ENCODE measurements around the gene TP53I11.

Gene TP53I11

DNA sequence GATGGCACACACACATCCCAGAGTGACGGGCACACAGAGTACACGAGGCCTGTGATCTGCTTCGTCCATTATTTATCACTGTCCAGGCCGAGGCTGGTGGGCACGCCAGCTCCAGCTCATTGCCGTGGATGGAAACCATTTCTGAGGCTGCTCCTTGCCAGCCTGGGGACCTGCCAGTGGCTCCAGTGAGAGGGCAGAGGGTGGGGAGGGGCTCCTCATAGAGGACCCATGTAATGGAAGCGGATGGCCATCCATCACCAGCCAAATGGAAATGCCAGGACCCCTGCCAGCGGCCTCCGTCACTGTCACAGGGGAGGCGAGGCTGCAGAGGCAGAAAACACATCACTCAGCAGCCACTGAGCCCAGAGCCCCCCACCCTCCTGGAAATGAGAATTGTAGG is 35.7 kb downstream of the TP53I11 start:
- no peak overlapping the region for H2AFZ ChIP-seq (ENCODE audit: low read length)
- no peak overlapping the region for H3K4me2 ChIP-seq (ENCODE audit: insufficient read depth, low read length, poor library complexity, severe bottlenecking)
- H3K27ac ChIP-seq (replicated peaks; ENCODE audit: low read length) = no peak overlapping the region
- peak overlapping the region; percentile 29 for H3K18ac ChIP-seq (ENCODE audit: low read length)
- H3K79me1 ChIP-seq (ENCODE audit: low read depth, low read length) = no peaks in the 10 kb centered on the region
- H2BK15ac ChIP-seq (ENCODE audit: low read length) = no peak overlapping the region
- H4K8ac ChIP-seq (ENCODE audit: low read depth, low read length) = no peak overlapping the region
- H3K9me3 ChIP-seq (replicated peaks in 1 of 2; ENCODE audit: control insufficient read depth in 2 of 2, insufficient read depth in 1 of 2, low read depth in 1 of 2, low read length in 2 of 2) = no peaks in the 10 kb centered on the region
- H3K9ac ChIP-seq (ENCODE audit: low read depth, low read length, poor library complexity) = no peak overlapping the region
- H3K14ac ChIP-seq (ENCODE audit: low read length) = peak overlapping the region; percentile 17
- no peak overlapping the region for H2AK5ac ChIP-seq (ENCODE audit: low read depth, low read length)
- H3K4me3 ChIP-seq (ENCODE audit: low read length in 2 of 2) = no peak overlapping the region
- DNase-seq (ENCODE audit: low spot score) = no peak
- H3K4me1 ChIP-seq (ENCODE audit: control insufficient read depth in 2 of 2, insufficient read depth in 1 of 2, low read depth in 1 of 2, low read length in 2 of 2) = peaks cover 8 to 17% of the 10 kb centered on the region in 2 donors
- H3K23ac ChIP-seq (ENCODE audit: low read depth, low read length, poor library complexity) = no peak overlapping the region
- no peak overlapping the region for H2BK12ac ChIP-seq (ENCODE audit: low read length)
- WGBS, 2 donors (ENCODE audit: extremely low coverage in 2 of 2, insufficient read length in 2 of 2, insufficient replicate concordance in 1 of 2) = no CpG with 5 or more reads among the region's 10 CpGs
- H3K36me3 ChIP-seq (replicated peaks in 1 of 2; ENCODE audit: control insufficient read depth in 2 of 2, insufficient read depth in 2 of 2, low read length in 2 of 2) = peaks cover 33 to 70% of the 10 kb centered on the region in 2 donors
- H3K4ac ChIP-seq (ENCODE audit: low read length) = no peak overlapping the region
- H2BK5ac ChIP-seq (ENCODE audit: low read length) = no peak overlapping the region
- H2BK120ac ChIP-seq (ENCODE audit: low read depth, low read length) = no peak overlapping the region
- no peak overlapping the region for H4K91ac ChIP-seq (ENCODE audit: low read depth, low read length, poor library complexity)
- no peaks in the 10 kb centered on the region for H3K27me3 ChIP-seq (ENCODE audit: control insufficient read depth in 3 of 3, insufficient read depth in 3 of 3, low read depth in 1 of 3, low read length in 3 of 3)

DNA sequence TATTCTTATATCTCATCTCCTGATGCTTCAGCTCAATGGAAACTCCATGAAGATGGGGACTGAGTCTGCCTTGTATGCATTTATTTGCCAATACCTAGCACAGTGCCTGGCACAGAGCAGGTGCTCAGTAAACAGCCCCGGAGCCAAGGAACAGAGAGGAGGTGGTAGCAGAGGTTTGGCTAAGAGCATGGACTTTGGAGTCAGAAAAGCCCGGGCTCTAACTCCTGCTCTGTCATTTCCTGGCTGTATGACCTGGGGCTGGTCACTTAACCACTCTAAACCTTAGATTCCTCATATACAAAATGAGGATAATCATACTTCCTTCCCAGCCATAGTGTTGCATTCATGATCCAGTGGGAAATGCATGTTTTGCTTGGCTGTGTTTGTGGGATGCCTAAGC is 36.6 kb downstream of the TP53I11 start:
- H3K23ac ChIP-seq (ENCODE audit: low read depth, low read length, poor library complexity) = no peak overlapping the region
- H3K79me1 ChIP-seq (ENCODE audit: low read depth, low read length) = no peaks in the 10 kb centered on the region
- H2BK5ac ChIP-seq (ENCODE audit: low read length) = no peak overlapping the region
- H3K27ac ChIP-seq (replicated peaks; ENCODE audit: low read length) = no peak overlapping the region
- no peak overlapping the region for H2BK12ac ChIP-seq (ENCODE audit: low read length)
- no peak overlapping the region for H3K4ac ChIP-seq (ENCODE audit: low read length)
- no CpG with 5 or more reads among the region's 2 CpGs for whole genome bisulfite sequencing, 2 donors (ENCODE audit: extremely low coverage in 2 of 2, insufficient read length in 2 of 2, insufficient replicate concordance in 1 of 2)
- no peak overlapping the region for H2BK120ac ChIP-seq (ENCODE audit: low read depth, low read length)
- no peak overlapping the region for H2BK15ac ChIP-seq (ENCODE audit: low read length)
- no peak overlapping the region for H4K91ac ChIP-seq (ENCODE audit: low read depth, low read length, poor library complexity)
- peaks cover 31 to 67% of the 10 kb centered on the region in 2 donors for H3K36me3 ChIP-seq (replicated peaks in 1 of 2; ENCODE audit: control insufficient read depth in 2 of 2, insufficient read depth in 2 of 2, low read length in 2 of 2)
- peaks cover 8 to 16% of the 10 kb centered on the region in 2 donors for H3K4me1 ChIP-seq (ENCODE audit: control insufficient read depth in 2 of 2, insufficient read depth in 1 of 2, low read depth in 1 of 2, low read length in 2 of 2)
- no peak overlapping the region for H3K18ac ChIP-seq (ENCODE audit: low read length)
- no peak overlapping the region for H3K14ac ChIP-seq (ENCODE audit: low read length)
- H3K4me3 ChIP-seq (ENCODE audit: low read length in 2 of 2) = no peak overlapping the region
- DNase-seq (ENCODE audit: low spot score) = no peak
- H2AFZ ChIP-seq (ENCODE audit: low read length) = no peak overlapping the region
- no peak overlapping the region for H2AK5ac ChIP-seq (ENCODE audit: low read depth, low read length)
- H3K9me3 ChIP-seq (replicated peaks in 1 of 2; ENCODE audit: control insufficient read depth in 2 of 2, insufficient read depth in 1 of 2, low read depth in 1 of 2, low read length in 2 of 2) = no peaks in the 10 kb centered on the region
- H3K4me2 ChIP-seq (ENCODE audit: insufficient read depth, low read length, poor library complexity, severe bottlenecking) = no peak overlapping the region
- no peaks in the 10 kb centered on the region for H3K27me3 ChIP-seq (ENCODE audit: control insufficient read depth in 3 of 3, insufficient read depth in 3 of 3, low read depth in 1 of 3, low read length in 3 of 3)
- H3K9ac ChIP-seq (ENCODE audit: low read depth, low read length, poor library complexity) = no peak overlapping the region
- no peak overlapping the region for H4K8ac ChIP-seq (ENCODE audit: low read depth, low read length)

DNA sequence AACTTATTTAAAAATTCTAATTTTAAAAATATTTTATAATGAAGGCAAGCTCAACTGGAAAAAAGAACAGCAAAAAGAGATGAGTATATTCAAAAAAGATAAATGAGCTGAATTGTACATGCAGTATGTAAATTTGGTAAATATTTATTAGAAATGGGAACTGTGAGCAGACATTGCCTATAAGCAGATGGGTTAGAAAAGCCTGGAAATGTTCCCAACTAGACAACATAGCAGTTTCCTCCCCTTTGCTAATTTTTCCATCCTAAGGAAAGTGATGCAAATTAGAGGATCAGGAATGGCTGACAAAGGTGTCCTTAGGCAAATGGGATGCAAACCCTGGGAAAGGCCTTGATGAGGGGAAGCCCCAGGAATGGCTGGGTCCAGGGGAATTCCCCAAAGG is 37.2 kb downstream of the TP53I11 start:
- H2BK120ac ChIP-seq (ENCODE audit: low read depth, low read length) = no peak overlapping the region
- H2AK5ac ChIP-seq (ENCODE audit: low read depth, low read length) = no peak overlapping the region
- H3K79me1 ChIP-seq (ENCODE audit: low read depth, low read length) = no peaks in the 10 kb centered on the region
- H2AFZ ChIP-seq (ENCODE audit: low read length) = no peak overlapping the region
- no peaks in the 10 kb centered on the region for H3K9me3 ChIP-seq (replicated peaks in 1 of 2; ENCODE audit: control insufficient read depth in 2 of 2, insufficient read depth in 1 of 2, low read depth in 1 of 2, low read length in 2 of 2)
- H3K9ac ChIP-seq (ENCODE audit: low read depth, low read length, poor library complexity) = no peak overlapping the region
- no peak overlapping the region for H3K4me3 ChIP-seq (ENCODE audit: low read length in 2 of 2)
- H2BK12ac ChIP-seq (ENCODE audit: low read length) = no peak overlapping the region
- no peak overlapping the region for H4K8ac ChIP-seq (ENCODE audit: low read depth, low read length)
- peaks cover 8 to 16% of the 10 kb centered on the region in 2 donors for H3K4me1 ChIP-seq (ENCODE audit: control insufficient read depth in 2 of 2, insufficient read depth in 1 of 2, low read depth in 1 of 2, low read length in 2 of 2)
- no peak overlapping the region for H3K4me2 ChIP-seq (ENCODE audit: insufficient read depth, low read length, poor library complexity, severe bottlenecking)
- H3K18ac ChIP-seq (ENCODE audit: low read length) = no peak overlapping the region
- H2BK15ac ChIP-seq (ENCODE audit: low read length) = no peak overlapping the region
- peaks cover 28 to 64% of the 10 kb centered on the region in 2 donors for H3K36me3 ChIP-seq (replicated peaks in 1 of 2; ENCODE audit: control insufficient read depth in 2 of 2, insufficient read depth in 2 of 2, low read length in 2 of 2)
- no peak overlapping the region for H4K91ac ChIP-seq (ENCODE audit: low read depth, low read length, poor library complexity)
- H3K14ac ChIP-seq (ENCODE audit: low read length) = no peak overlapping the region
- DNase-seq (ENCODE audit: low spot score) = no peak
- H3K27ac ChIP-seq (replicated peaks; ENCODE audit: low read length) = no peak overlapping the region
- H3K4ac ChIP-seq (ENCODE audit: low read length) = no peak overlapping the region
- no peaks in the 10 kb centered on the region for H3K27me3 ChIP-seq (ENCODE audit: control insufficient read depth in 3 of 3, insufficient read depth in 3 of 3, low read depth in 1 of 3, low read length in 3 of 3)
- H2BK5ac ChIP-seq (ENCODE audit: low read length) = no peak overlapping the region
- no peak overlapping the region for H3K23ac ChIP-seq (ENCODE audit: low read depth, low read length, poor library complexity)

GRCh38 chr11:44912270-44912987 is 38.3 kb downstream of the TP53I11 start:
- Histone ChIP-seq H3K27me3 (ENCODE audit: control insufficient read depth in 3 of 3, insufficient read depth in 3 of 3, low read depth in 1 of 3, low read length in 3 of 3) (no peaks in the 10 kb centered on the region), H4K8ac (ENCODE audit: low read depth, low read length) (no peak overlapping the region), H4K91ac (ENCODE audit: low read depth, low read length, poor library complexity) (no peak overlapping the region), H2BK15ac (ENCODE audit: low read length) (no peak overlapping the region), H3K27ac (replicated peaks; ENCODE audit: low read length) (no peak overlapping the region), H3K9me3 (replicated peaks in 1 of 2; ENCODE audit: control insufficient read depth in 2 of 2, insufficient read depth in 1 of 2, low read depth in 1 of 2, low read length in 2 of 2) (no peaks in the 10 kb centered on the region), H2BK120ac (ENCODE audit: low read depth, low read length) (no peak overlapping the region), H3K36me3 (replicated peaks in 1 of 2; ENCODE audit: control insufficient read depth in 2 of 2, insufficient read depth in 2 of 2, low read length in 2 of 2) (peaks cover 25 to 58% of the 10 kb centered on the region in 2 donors), H2AFZ (ENCODE audit: low read length) (no peak overlapping the region), H2BK12ac (ENCODE audit: low read length) (no peak overlapping the region), H3K4me2 (ENCODE audit: insufficient read depth, low read length, poor library complexity, severe bottlenecking) (no peak overlapping the region), H3K4me1 (ENCODE audit: control insufficient read depth in 2 of 2, insufficient read depth in 1 of 2, low read depth in 1 of 2, low read length in 2 of 2) (peaks cover 8 to 17% of the 10 kb centered on the region in 2 donors), H3K18ac (ENCODE audit: low read length) (no peak overlapping the region), H3K9ac (ENCODE audit: low read depth, low read length, poor library complexity) (peak overlapping the region; percentile 22), H3K79me1 (ENCODE audit: low read depth, low read length) (no peaks in the 10 kb centered on the region), H2BK5ac (ENCODE audit: low read length) (no peak overlapping the region), H3K4me3 (ENCODE audit: low read length in 2 of 2) (peak overlapping the region in 1 of 2 donors; percentile 0), H3K4ac (ENCODE audit: low read length) (no peak overlapping the region), H2AK5ac (ENCODE audit: low read depth, low read length) (no peak overlapping the region), H3K23ac (ENCODE audit: low read depth, low read length, poor library complexity) (peak overlapping the region; percentile 3), H3K14ac (ENCODE audit: low read length) (no peak overlapping the region)
- DNase-seq (ENCODE audit: low spot score) = no peak
- no CpG with 5 or more reads among the region's 12 CpGs for WGBS, 2 donors (ENCODE audit: extremely low coverage in 2 of 2, insufficient read length in 2 of 2, insufficient replicate concordance in 1 of 2)
